A549 (cell line): ENCODE data around the gene XPO6.

Experiments used
- CEBPB ChIP-seq, 2 experiments: fragments of >200 bp in 1 of 2; sonication (Bioruptor Twin) in 1 of 2; formaldehyde crosslinking in 1 of 2; IDR thresholded peaks; 2 replicates each; pipeline ENCODE4 v1.6.1; 2012 to 2016
- CTCF ChIP-seq: fragments of >200 bp; sonication (Bioruptor Twin); formaldehyde crosslinking; IDR thresholded peaks from 3 replicates; pipeline ENCODE4 v1.5.1; 2016
- EP300 ChIP-seq, 2 experiments: fragments of >200 bp; sonication (Bioruptor Twin); formaldehyde crosslinking; IDR thresholded peaks; 2 replicates in 1 of 2; 3 replicates in 1 of 2; pipeline ENCODE4 v1.6.1; 2016 to 2017
- KDM1A ChIP-seq: fragments of 200-600 bp; sonication (generic); IDR thresholded peaks from 2 replicates; pipeline ENCODE4 v1.6.1; 2016; ENCODE audit warnings: low read depth, mild to moderate bottlenecking
- KDM5A ChIP-seq: fragments of 200-600 bp; sonication (generic); IDR thresholded peaks from 2 replicates; pipeline ENCODE4 v1.6.1; 2016; ENCODE audit warnings: antibody characterized with exemption, mild to moderate bottlenecking
- NFE2L2 ChIP-seq: fragments of 150-350 bp; conservative IDR thresholded peaks from 2 replicates; pipeline ENCODE4 v1.6.1; 2014; ENCODE audit warnings: low read length
- POLR2A ChIP-seq: IDR thresholded peaks from 2 replicates; pipeline ENCODE4 v1.6.1; 2012; ENCODE audit warnings: mild to moderate bottlenecking, low read length
- RAD21 ChIP-seq, 2 experiments: fragments of >200 bp in 1 of 2; sonication (Bioruptor Twin) in 1 of 2; formaldehyde crosslinking in 1 of 2; IDR thresholded peaks in 1 of 2; conservative IDR thresholded peaks in 1 of 2; 2 replicates in 1 of 2; 3 replicates in 1 of 2; pipeline ENCODE4 v1.6.1; 2012 to 2018; ENCODE audit warnings: inconsistent platforms in 1 of 2
- RFX5 ChIP-seq: fragments of 450-650 bp; IDR thresholded peaks from 2 replicates; pipeline ENCODE4 v1.7.1; 2014; ENCODE audit warnings: antibody characterized with exemption, mild to moderate bottlenecking, moderate library complexity
- TP53 ChIP-seq: fragments of 250-450 bp; sonication (Bioruptor Pico); IDR thresholded peaks from 2 replicates; pipeline ENCODE4 v1.5.0; 2021; ENCODE audit warnings: mild to moderate bottlenecking, moderate library complexity
- USF2 ChIP-seq: fragments of 450-650 bp; IDR thresholded peaks from 2 replicates; pipeline ENCODE4 v1.6.1; 2014; ENCODE audit warnings: antibody characterized with exemption
- TF ChIP-seq, protein P1 (sequence below): IDR thresholded peaks from 2 replicates; pipeline ENCODE4 v1.6.1; 2012
- TF ChIP-seq, protein P2 (sequence below): IDR thresholded peaks from 2 replicates; pipeline ENCODE4 v1.6.1; 2012

GRCh38 chr16:28057949-28058348, 153.8 kb downstream of the XPO6 start:
- TF ChIP-seq RFX5 (no peak), NFE2L2 (no peak), EP300 (IDR thresholded peaks at IDR 0.05) (no peak), CTCF (no peak), TP53 (CRISPR knock-in tag) (no peak), RAD21 (conservative IDR thresholded peaks at IDR 0.05 in 1 of 2, IDR thresholded peaks at IDR 0.05 in 1 of 2) (no peak), POLR2A (no peak), KDM1A (no peak), KDM5A (no peak), CEBPB (IDR thresholded peaks at IDR 0.05) (no peak), USF2 (no peak)
- TF ChIP-seq, protein P1, sequence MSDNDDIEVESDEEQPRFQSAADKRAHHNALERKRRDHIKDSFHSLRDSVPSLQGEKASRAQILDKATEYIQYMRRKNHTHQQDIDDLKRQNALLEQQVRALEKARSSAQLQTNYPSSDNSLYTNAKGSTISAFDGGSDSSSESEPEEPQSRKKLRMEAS, result no peak
- TF ChIP-seq, protein P2, sequence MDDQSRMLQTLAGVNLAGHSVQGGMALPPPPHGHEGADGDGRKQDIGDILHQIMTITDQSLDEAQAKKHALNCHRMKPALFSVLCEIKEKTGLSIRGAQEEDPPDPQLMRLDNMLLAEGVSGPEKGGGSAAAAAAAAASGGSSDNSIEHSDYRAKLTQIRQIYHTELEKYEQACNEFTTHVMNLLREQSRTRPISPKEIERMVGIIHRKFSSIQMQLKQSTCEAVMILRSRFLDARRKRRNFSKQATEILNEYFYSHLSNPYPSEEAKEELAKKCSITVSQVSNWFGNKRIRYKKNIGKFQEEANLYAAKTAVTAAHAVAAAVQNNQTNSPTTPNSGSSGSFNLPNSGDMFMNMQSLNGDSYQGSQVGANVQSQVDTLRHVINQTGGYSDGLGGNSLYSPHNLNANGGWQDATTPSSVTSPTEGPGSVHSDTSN, result no peak
